ENCODE data around the gene KCND2. TPM values are rescaled to one million over a fixed set of nuclear protein-coding genes. Genes with fewer than 3 reads are reported as not detected.

Gene KCND2
- total RNA-seq, 2 donors from 2014 or later: 0.08 to 0.17 TPM

GRCh38 chr7:120405652-120406051 is 132.7 kb downstream of the KCND2 start:
- no peak for TF ChIP-seq CTCF (IDR thresholded peaks at IDR 0.05)
- H3K4me3 ChIP-seq: no peak overlapping the region
- no peaks in the 10 kb centered on the region for H3K9me3 ChIP-seq
- no peak overlapping the region for H3K9ac ChIP-seq (ENCODE audit: low read depth in 2 of 2, low read length in 2 of 2)
- no peak for DNase-seq
- no peaks in the 10 kb centered on the region for H3K27me3 ChIP-seq
- H3K36me3 ChIP-seq: no peaks in the 10 kb centered on the region
- intact Hi-C loops (cut with DNase I): no loop called here
- no peak overlapping the region for H3K27ac ChIP-seq
- H3K4me1 ChIP-seq: no peaks in the 10 kb centered on the region

GRCh38 chr7:120407010-120407409 is 134.0 kb downstream of the KCND2 start:
- TF ChIP-seq CTCF (IDR thresholded peaks at IDR 0.05): no peak
- no peak for DNase-seq
- no peak overlapping the region for H3K4me3 ChIP-seq
- H3K9me3 ChIP-seq: no peaks in the 10 kb centered on the region
- no peak overlapping the region for H3K9ac ChIP-seq (ENCODE audit: low read depth in 2 of 2, low read length in 2 of 2)
- no peaks in the 10 kb centered on the region for H3K36me3 ChIP-seq
- H3K27me3 ChIP-seq: no peaks in the 10 kb centered on the region
- H3K4me1 ChIP-seq: no peaks in the 10 kb centered on the region
- H3K27ac ChIP-seq: no peak overlapping the region
- intact Hi-C loops (cut with DNase I): no loop called here

- Histone ChIP-seq H3K9me3 (no peaks in the 10 kb centered on the region), H3K9ac (ENCODE audit: low read depth in 2 of 2, low read length in 2 of 2) (no peak overlapping the region), H3K36me3 (no peaks in the 10 kb centered on the region), H3K4me3 (no peak overlapping the region), H3K27me3 (no peaks in the 10 kb centered on the region), H3K4me1 (no peaks in the 10 kb centered on the region), H3K27ac (no peak overlapping the region)
- no peak for DNase-seq
- no peak for TF ChIP-seq CTCF (IDR thresholded peaks at IDR 0.05)
- intact Hi-C loops (cut with DNase I): no loop called here
Observed at GRCh38 chr7:120412139-120413050, 139.4 kb downstream of the KCND2 start.

- Histone ChIP-seq H3K4me3 (no peak overlapping the region), H3K27me3 (no peaks in the 10 kb centered on the region), H3K4me1 (no peaks in the 10 kb centered on the region), H3K36me3 (no peaks in the 10 kb centered on the region), H3K27ac (no peak overlapping the region), H3K9ac (ENCODE audit: low read depth in 2 of 2, low read length in 2 of 2) (no peak overlapping the region), H3K9me3 (no peaks in the 10 kb centered on the region)
- TF ChIP-seq CTCF (IDR thresholded peaks at IDR 0.05): no peak
- intact Hi-C loops (cut with DNase I): no loop called here
- no peak for DNase-seq
Observed at GRCh38 chr7:120413164-120413563, 140.2 kb downstream of the KCND2 start.

- H3K27me3 ChIP-seq: no peaks in the 10 kb centered on the region
- intact Hi-C loops (cut with DNase I): no loop called here
- no peak overlapping the region for H3K27ac ChIP-seq
- no peaks in the 10 kb centered on the region for H3K4me1 ChIP-seq
- no peaks in the 10 kb centered on the region for H3K9me3 ChIP-seq
- no peak overlapping the region for H3K4me3 ChIP-seq
- H3K9ac ChIP-seq (ENCODE audit: low read depth in 2 of 2, low read length in 2 of 2): no peak overlapping the region
- H3K36me3 ChIP-seq: no peaks in the 10 kb centered on the region
- no peak for DNase-seq
- TF ChIP-seq CTCF (IDR thresholded peaks at IDR 0.05): no peak
Observed at GRCh38 chr7:120417244-120417979, 144.4 kb downstream of the KCND2 start.
